Loucy (cell line): ENCODE data around the gene PHEX.

ENCODE experiments used
- CTCF ChIP-seq: fragments of 200-600 bp; sonication (generic); conservative IDR thresholded peaks from 2 replicates; pipeline ENCODE4 v1.5.1; 2014; ENCODE audit warnings: mild to moderate bottlenecking, antibody characterized with exemption, low read length
- EZH2phosphoT487 ChIP-seq: fragments of 200-600 bp; IDR thresholded peaks from 2 replicates; pipeline ENCODE4 v1.6.1; 2018; ENCODE audit warnings: antibody characterized with exemption, mild to moderate bottlenecking, moderate library complexity, borderline replicate concordance

- no peak for TF ChIP-seq CTCF
- no peak for TF ChIP-seq EZH2phosphoT487
These were observed 78.8 kb downstream of the PHEX start for GRCh38 chrX:22110729-22111494.
